ENCODE measurements around the gene SPEF1. TPM values are rescaled to one million over a fixed set of nuclear protein-coding genes. Genes with fewer than 3 reads are reported as not detected.

SPEF1 gene
- total and polyA plus RNA-seq, 10 of the 15 experiments (the other 5 are each of a cell fraction or from before 2014, with no cell fraction given), result 0.12 TPM; not detected in 9

- peak overlapping the region; percentile 8; the same call in 1 of the 2 replicates for H3K9ac ChIP-seq (ENCODE audit: control insufficient read depth, insufficient read depth, low read length)
- peaks cover 12 to 16% of the 10 kb centered on the region in 2 experiments for H3K27me3 ChIP-seq (replicated peaks in 1 of 2; ENCODE audit: control insufficient read depth in 2 of 2, insufficient read depth in 2 of 2, low read length in 1 of 2)
- BruUV-seq (replicated peaks), result no TSS peak
- H4K20me1 ChIP-seq (ENCODE audit: control insufficient read depth, insufficient read depth), result no peaks in the 10 kb centered on the region
- ATAC-seq, result no peak; the same call in 2 of the 3 replicates
- SMC1A ChIA-PET (ENCODE audit: uncharacterized antibody, unreplicated experiment), result interaction anchor here (0.7 kb wide), 1 partner anchor 10 kb away, joined by 3 read pairs; the partner anchor contains the start of gene ADISSP
- RAD21 ChIA-PET (ENCODE audit: unreplicated experiment), result no interaction called here
- no peaks in the 10 kb centered on the region for H3K36me3 ChIP-seq (ENCODE audit: control insufficient read depth in 2 of 2, insufficient read depth in 2 of 2, low read length in 1 of 2)
- no peaks in the 10 kb centered on the region for H3K79me2 ChIP-seq (ENCODE audit: control insufficient read depth, insufficient read depth, low read length)
- intact Hi-C loops (cut with micrococcal nuclease; ENCODE audit: unreplicated experiment), result no loop called here
- in situ Hi-C loops (cut with MboI), result no loop called here
- CTCF ChIA-PET, result interaction anchor here (4.2 kb wide), 1 partner anchor 9 kb away, joined by 26 read pairs; the partner anchor contains the start of gene ADISSP
- POLR2A ChIA-PET, result interaction anchor here (1.2 kb wide), 1 partner anchor 20 kb away, joined by 3 read pairs; no protein-coding TSS in a partner anchor
- H3K4me3 ChIP-seq, result peak overlapping the region; percentile 55
- H3K4me2 ChIP-seq (ENCODE audit: control insufficient read depth, insufficient read depth), result peak overlapping the region; percentile 99
- no peak overlapping the region for H3K27ac ChIP-seq (ENCODE audit: control insufficient read depth, insufficient read depth)
- DNase-seq (ENCODE audit: low read depth, low spot score), result no peak
- no peak for FAIRE-seq
- H2AFZ ChIP-seq (ENCODE audit: control insufficient read depth, low read depth, low read length), result peak overlapping the region; percentile 83
- H3K4me1 ChIP-seq (ENCODE audit: control insufficient read depth, insufficient read depth, low read length), result peaks cover 12% of the 10 kb centered on the region
- no peak for TF ChIP-seq RCOR1 (conservative IDR thresholded peaks at IDR 0.05; ENCODE audit: low read depth, low read length)
- TF ChIP-seq BRCA1 (IDR thresholded peaks at IDR 0.05; ENCODE audit: low read depth, low read length), result no peak
- no peak for TF ChIP-seq TAF1 (IDR thresholded peaks at IDR 0.05; ENCODE audit: borderline replicate concordance, low read depth, low read length)
- TF ChIP-seq MXI1 (IDR thresholded peaks at IDR 0.05; ENCODE audit: low read depth, low read length), result no peak
- TF ChIP-seq CREB1 (IDR thresholded peaks at IDR 0.05; ENCODE audit: low read depth), result no peak
- TF ChIP-seq IKZF2 (IDR thresholded peaks at IDR 0.05), result no peak
- no peak for TF ChIP-seq USF1 (IDR thresholded peaks at IDR 0.05; ENCODE audit: borderline replicate concordance, extremely low read length, insufficient read depth, low read depth, low read length)
- TF ChIP-seq RBBP5 (conservative IDR thresholded peaks at IDR 0.05), result no peak
- no peak for TF ChIP-seq ASH2L (IDR thresholded peaks at IDR 0.05; ENCODE audit: borderline replicate concordance, low read depth)
- TF ChIP-seq E2F8 (IDR thresholded peaks at IDR 0.05; ENCODE audit: low read depth, partially characterized antibody), result no peak
- no peak for TF ChIP-seq SUPT20H (IDR thresholded peaks at IDR 0.05; ENCODE audit: borderline replicate concordance, control insufficient read depth, low read depth, low read length)
- TF ChIP-seq ESRRA (IDR thresholded peaks at IDR 0.05; ENCODE audit: low read length), result no peak
- no peak for TF ChIP-seq SP1 (IDR thresholded peaks at IDR 0.05; ENCODE audit: low read depth, low read length)
- no peak for TF ChIP-seq NFXL1 (IDR thresholded peaks at IDR 0.05; ENCODE audit: borderline replicate concordance)
- no peak for TF ChIP-seq NRF1 (conservative IDR thresholded peaks at IDR 0.05; ENCODE audit: low read depth, low read length)
- no peak for TF ChIP-seq YY1 (IDR thresholded peaks at IDR 0.05; ENCODE audit: low read depth, low read length)
- no peak for TF ChIP-seq HDAC6 (IDR thresholded peaks at IDR 0.05; ENCODE audit: unreplicated experiment)
- no peak for TF ChIP-seq PML (IDR thresholded peaks at IDR 0.05; ENCODE audit: low read length)
- H3K9me3 ChIP-seq (replicated peaks; ENCODE audit: control insufficient read depth, insufficient read depth, low read length), result no peaks in the 10 kb centered on the region; the same call in 2 of the 3 replicates
- WGBS (ENCODE audit: insufficient coverage, insufficient replicate concordance, low lambda C conversion rate, missing lambda C conversion rate), result 9% methylated on average over 16 of the region's 16 CpGs
Observed at GRCh38 chr20:3777381-3777715, 3.9 kb downstream of the SPEF1 start.
